Parathyroid adenoma (tissue), 2 donors: ENCODE measurements around the gene ZNF134.
A peak's percentile ranks its signal among the peaks of the same experiment; 100 is the strongest.

ENCODE experiments used
- H2AFZ ChIP-seq: fragments of 300-600 bp; sonication (generic); one replicate; pipeline ENCODE4 v1.7.0; 2017; ENCODE audit warnings: antibody characterized with exemption, mild to moderate bottlenecking
- H3K27ac ChIP-seq: fragments of 300-600 bp; sonication (generic); one replicate; pipeline ENCODE4 v1.7.0; 2017
- H3K27me3 ChIP-seq: fragments of 300-600 bp; sonication (generic); one replicate; pipeline ENCODE4 v1.7.0; 2017; ENCODE audit warnings: low read length; ENCODE audit not compliant: control insufficient read depth, insufficient read depth
- H3K36me3 ChIP-seq: fragments of 300-600 bp; sonication (generic); one replicate; pipeline ENCODE4 v1.7.0; 2017; ENCODE audit warnings: low read length; ENCODE audit not compliant: control insufficient read depth, insufficient read depth
- H3K4me1 ChIP-seq: fragments of 300-600 bp; sonication (generic); one replicate; pipeline ENCODE4 v1.7.0; 2017; ENCODE audit warnings: control low read depth
- H3K4me2 ChIP-seq: fragments of 300-600 bp; sonication (generic); one replicate; pipeline ENCODE4 v1.7.0; 2017; ENCODE audit warnings: low read length
- H3K4me3 ChIP-seq: fragments of 300-600 bp; sonication (generic); one replicate; pipeline ENCODE4 v1.7.0; 2017; ENCODE audit warnings: low read depth, low read length
- H3K79me2 ChIP-seq: fragments of 300-600 bp; sonication (generic); one replicate; pipeline ENCODE4 v1.7.0; 2017; ENCODE audit warnings: control low read depth
- H3K9ac ChIP-seq: fragments of 300-600 bp; sonication (generic); one replicate; pipeline ENCODE4 v1.7.0; 2017; ENCODE audit warnings: mild to moderate bottlenecking
- H3K9me3 ChIP-seq: fragments of 300-600 bp; sonication (generic); one replicate; pipeline ENCODE4 v1.7.0; 2017; ENCODE audit warnings: low read length; ENCODE audit not compliant: control insufficient read depth
- TF ChIP-seq, protein P1 (sequence below): fragments of 300-600 bp; sonication (generic); IDR thresholded peaks from one replicate; pipeline ENCODE4 v1.7.0; 2017; ENCODE audit warnings: antibody characterized with exemption, mild to moderate bottlenecking
- donor health status: primary hyperparathyroidism.

Gene ZNF134

DNA sequence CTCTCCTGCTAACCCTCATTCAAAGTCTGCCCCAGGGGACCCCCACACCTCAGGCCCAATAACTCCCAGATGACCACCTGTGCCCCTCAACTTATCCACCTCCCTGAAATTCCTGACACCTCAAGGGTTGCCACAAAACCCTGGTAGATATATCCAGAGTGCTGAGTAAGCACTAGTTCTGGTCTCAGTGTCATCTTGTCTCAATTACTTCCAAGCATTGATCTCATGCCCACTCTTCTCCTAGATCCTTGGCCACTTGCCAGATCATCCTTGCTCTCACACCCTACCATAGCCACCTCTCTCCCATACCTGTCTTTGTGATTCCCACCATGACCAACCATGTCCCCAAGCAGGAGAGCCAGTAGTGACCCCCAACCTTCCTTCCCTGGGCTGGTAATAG lies 37.4 kb upstream of the ZNF134 start:
- H3K27me3 ChIP-seq = no peaks in the 10 kb centered on the region
- peaks cover 15% of the 10 kb centered on the region for H3K79me2 ChIP-seq
- TF ChIP-seq, protein P1, sequence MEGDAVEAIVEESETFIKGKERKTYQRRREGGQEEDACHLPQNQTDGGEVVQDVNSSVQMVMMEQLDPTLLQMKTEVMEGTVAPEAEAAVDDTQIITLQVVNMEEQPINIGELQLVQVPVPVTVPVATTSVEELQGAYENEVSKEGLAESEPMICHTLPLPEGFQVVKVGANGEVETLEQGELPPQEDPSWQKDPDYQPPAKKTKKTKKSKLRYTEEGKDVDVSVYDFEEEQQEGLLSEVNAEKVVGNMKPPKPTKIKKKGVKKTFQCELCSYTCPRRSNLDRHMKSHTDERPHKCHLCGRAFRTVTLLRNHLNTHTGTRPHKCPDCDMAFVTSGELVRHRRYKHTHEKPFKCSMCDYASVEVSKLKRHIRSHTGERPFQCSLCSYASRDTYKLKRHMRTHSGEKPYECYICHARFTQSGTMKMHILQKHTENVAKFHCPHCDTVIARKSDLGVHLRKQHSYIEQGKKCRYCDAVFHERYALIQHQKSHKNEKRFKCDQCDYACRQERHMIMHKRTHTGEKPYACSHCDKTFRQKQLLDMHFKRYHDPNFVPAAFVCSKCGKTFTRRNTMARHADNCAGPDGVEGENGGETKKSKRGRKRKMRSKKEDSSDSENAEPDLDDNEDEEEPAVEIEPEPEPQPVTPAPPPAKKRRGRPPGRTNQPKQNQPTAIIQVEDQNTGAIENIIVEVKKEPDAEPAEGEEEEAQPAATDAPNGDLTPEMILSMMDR = no peak
- no peak overlapping the region for H3K9ac ChIP-seq
- no peak overlapping the region for H3K4me2 ChIP-seq
- no peak overlapping the region for H3K4me3 ChIP-seq
- peaks cover 9% of the 10 kb centered on the region for H3K9me3 ChIP-seq
- peaks cover 8% of the 10 kb centered on the region for H3K36me3 ChIP-seq
- H2AFZ ChIP-seq = no peak overlapping the region
- no peak overlapping the region for H3K27ac ChIP-seq
- peaks cover 9% of the 10 kb centered on the region for H3K4me1 ChIP-seq

DNA sequence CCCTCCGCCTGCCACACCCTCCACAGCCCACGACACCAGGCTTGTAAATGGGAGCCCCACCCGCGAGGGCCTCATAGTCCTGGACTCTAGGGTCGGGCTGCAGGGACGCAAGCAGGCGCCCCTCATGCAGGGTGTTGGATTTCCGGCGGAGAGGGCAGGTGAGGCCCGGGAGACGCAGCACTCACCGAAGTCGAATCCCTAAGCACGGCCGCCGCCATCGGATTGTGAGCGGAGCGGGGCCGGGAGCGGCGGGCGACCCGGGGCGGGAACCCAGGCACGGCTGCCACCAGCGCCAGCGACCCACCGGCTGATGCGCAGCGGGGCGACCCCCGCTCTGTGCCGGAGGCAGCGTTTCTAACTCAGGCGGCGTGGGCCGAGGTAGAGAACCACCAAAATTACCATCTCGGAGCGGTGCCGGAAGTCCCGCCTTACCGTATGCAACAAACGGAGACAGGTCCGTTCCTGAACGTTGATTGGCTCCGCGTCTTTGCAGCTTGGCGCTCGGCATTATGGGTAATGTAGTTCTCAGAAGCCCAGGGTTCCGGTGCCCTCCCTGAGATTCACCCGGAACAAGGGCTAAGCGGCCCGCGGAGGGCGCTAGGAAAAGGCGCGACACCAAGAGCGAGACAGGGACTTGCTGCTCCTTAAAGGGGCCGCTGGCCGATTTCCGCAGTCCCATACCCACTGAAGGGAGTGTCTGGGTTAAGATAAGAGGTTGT lies 35.4 kb upstream of the ZNF134 start, which contains the start of gene ZNF416:
Gene ZNF416, minus strand, starts transcription at position 425 of the 719 bp plus-strand sequence. Its CDS starts 207 bp downstream, at position 218.
- no peaks in the 10 kb centered on the region for H3K27me3 ChIP-seq
- peak within 1 kb of the TSS; percentile 34 for H3K27ac ChIP-seq
- TF ChIP-seq, protein P1 = peak; percentile 20
- H3K4me3 ChIP-seq = peak within 1 kb of the TSS; percentile 99
- H3K4me2 ChIP-seq = peak within 1 kb of the TSS; percentile 90
- peaks cover 4% of the 10 kb centered on the region for H3K9me3 ChIP-seq
- peak within 1 kb of the TSS; percentile 74 for H3K9ac ChIP-seq
- peaks cover 4% of the 10 kb centered on the region for H3K36me3 ChIP-seq
- H2AFZ ChIP-seq = peak within 1 kb of the TSS; percentile 96
- peaks cover 12% of the 10 kb centered on the region for H3K4me1 ChIP-seq
- peaks cover 18% of the 10 kb centered on the region for H3K79me2 ChIP-seq

DNA sequence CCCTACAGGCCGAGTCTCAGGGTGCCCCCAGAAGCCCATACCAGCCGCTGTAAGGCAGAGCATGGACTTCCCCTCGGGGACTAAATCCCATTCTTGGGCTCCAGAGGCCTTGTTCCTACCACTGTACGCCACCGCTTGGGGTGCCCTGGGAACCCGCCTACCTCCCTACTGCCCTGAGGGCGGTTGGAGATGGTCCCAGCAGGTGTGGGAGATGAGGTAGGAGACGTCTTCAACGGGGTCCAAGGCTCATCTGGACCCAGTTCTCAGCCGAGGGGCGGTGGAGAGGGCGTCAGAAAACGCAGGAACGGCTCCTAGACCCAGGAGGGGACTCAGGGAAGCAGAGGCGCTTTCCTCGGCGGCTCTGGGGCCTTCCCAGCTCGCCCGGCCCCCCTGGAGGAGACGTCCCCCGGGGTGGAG lies 30.9 kb upstream of the ZNF134 start:
- H3K9me3 ChIP-seq = no peaks in the 10 kb centered on the region
- peaks cover 15% of the 10 kb centered on the region for H3K4me1 ChIP-seq
- H2AFZ ChIP-seq = peak overlapping the region; percentile 100
- no peak overlapping the region for H3K9ac ChIP-seq
- no peaks in the 10 kb centered on the region for H3K27me3 ChIP-seq
- no peaks in the 10 kb centered on the region for H3K36me3 ChIP-seq
- peak overlapping the region; percentile 97 for H3K4me2 ChIP-seq
- no peak overlapping the region for H3K4me3 ChIP-seq
- H3K79me2 ChIP-seq = peaks cover 31% of the 10 kb centered on the region
- TF ChIP-seq, protein P1 = no peak
- H3K27ac ChIP-seq = no peak overlapping the region

DNA sequence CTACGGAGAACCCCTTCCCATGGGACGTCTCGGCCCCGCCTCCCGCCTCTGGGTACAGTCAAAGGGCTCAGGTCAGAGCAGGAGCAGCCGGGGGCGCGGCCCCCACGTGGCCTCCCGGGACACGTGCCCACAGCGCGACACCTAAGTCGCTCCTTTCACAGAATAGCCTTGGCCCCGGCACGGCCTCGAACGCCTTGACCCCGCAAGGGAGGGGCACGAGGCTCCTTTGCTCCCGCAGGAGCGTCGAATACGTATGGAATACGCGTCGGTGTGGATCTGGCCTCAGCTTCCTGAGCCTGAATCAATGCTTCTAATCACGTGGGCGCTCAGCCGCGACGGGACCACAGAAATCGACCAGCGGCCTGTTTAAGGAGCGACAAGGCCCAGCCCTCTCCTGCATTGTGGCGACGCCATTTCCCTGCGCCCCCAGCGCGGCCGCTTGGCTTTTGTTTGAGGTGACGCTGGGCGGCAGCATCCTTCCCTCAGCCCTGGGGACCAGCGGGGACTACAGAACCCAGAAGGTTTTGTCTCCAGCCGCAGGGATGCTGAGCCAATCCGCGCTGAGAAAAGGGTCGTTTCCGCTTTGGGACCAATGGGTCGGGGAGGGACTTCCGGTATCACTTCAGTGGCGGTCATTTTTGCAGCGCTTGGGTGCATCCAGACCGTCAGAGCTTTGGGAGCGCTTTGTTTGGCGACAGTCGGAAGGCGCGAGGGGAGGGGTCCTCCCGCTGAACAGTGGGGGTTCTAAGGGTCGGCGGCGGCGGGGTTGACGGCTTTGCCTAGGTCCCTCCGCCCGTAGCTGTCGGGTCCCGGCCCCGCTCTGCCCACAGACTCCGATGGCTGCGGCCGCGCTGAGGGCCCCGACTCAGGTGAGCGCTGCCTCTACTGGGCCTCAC lies 30.3 kb upstream of the ZNF134 start, which contains the start of gene ZIK1:
Gene ZIK1, plus strand, starts transcription at position 625 of the 896 bp plus-strand sequence. Its CDS starts 212 bp downstream, at position 837.
- Histone ChIP-seq H3K79me2 (peaks cover 26% of the 10 kb centered on the region), H3K9me3 (no peaks in the 10 kb centered on the region), H3K4me1 (peaks cover 15% of the 10 kb centered on the region), H3K9ac (peak within 1 kb of the TSS; percentile 31), H2AFZ (peak within 1 kb of the TSS; percentile 100), H3K27me3 (no peaks in the 10 kb centered on the region), H3K27ac (peak within 1 kb of the TSS; percentile 65), H3K4me2 (peak within 1 kb of the TSS; percentile 97), H3K36me3 (no peaks in the 10 kb centered on the region), H3K4me3 (peak within 1 kb of the TSS; percentile 87)
- TF ChIP-seq, protein P1 = no peak
